Spleen (tissue), 7 donors: ENCODE results near the gene AGPAT4.

ENCODE experiments used
- POLR2A ChIP-seq, 3 donors: fragments of 450-650 bp; IDR thresholded peaks; one replicate each; pipeline ENCODE4 v1.5.1; 2017; ENCODE audit warnings: antibody characterized with exemption in 3 of 3, mild to moderate bottlenecking in 1 of 3
- POLR2AphosphoS5 ChIP-seq, 3 donors: sonication (generic); formaldehyde crosslinking; IDR thresholded peaks; one replicate each; pipeline ENCODE4 v1.5.1; 2017; ENCODE audit warnings: antibody characterized with exemption in 3 of 3
- TF ChIP-seq, protein P1 (sequence below), 11 experiments: fragments of 200-600 bp in 7 of 11; fragments of 450-650 bp in 4 of 11; sonication (generic) in 4 of 11; IDR thresholded peaks in 8 of 11; conservative IDR thresholded peaks in 3 of 11; 1 replicate in 7 of 11; 2 replicates in 4 of 11; pipeline versions ENCODE4 v1.4.0 to v1.8.0; 2016 to 2021; ENCODE audit warnings: antibody characterized with exemption in 11 of 11, inconsistent platforms in 4 of 11, mild to moderate bottlenecking in 1 of 11
- donor health status: DM: no; HTN: no; CAD: no; lungs with moderate emphysema.
- donor health status: DM: no; HTN: no; CAD: no.
- donor health status: DM: no; HTN: no; CAD: no.

DNA sequence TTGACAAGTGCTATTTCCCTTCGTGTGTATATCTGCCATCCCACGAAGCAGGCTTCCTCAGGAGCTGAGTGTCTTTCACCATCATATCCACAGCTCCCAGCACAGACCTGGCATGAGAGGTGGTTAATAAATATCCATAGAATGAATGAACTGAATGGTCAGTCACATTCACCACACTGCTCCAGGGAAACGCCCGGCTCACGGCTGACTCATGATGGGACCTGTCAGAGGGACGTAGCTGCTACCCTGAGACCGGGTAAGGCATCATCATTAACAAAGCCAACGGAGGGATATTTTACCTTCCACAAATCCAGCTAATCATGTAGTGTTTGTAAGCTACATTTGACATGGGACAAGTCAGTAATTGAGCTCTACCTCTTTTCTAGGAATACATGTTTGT lies 12.5 kb downstream of the AGPAT4 start:
- TF ChIP-seq, protein P1, sequence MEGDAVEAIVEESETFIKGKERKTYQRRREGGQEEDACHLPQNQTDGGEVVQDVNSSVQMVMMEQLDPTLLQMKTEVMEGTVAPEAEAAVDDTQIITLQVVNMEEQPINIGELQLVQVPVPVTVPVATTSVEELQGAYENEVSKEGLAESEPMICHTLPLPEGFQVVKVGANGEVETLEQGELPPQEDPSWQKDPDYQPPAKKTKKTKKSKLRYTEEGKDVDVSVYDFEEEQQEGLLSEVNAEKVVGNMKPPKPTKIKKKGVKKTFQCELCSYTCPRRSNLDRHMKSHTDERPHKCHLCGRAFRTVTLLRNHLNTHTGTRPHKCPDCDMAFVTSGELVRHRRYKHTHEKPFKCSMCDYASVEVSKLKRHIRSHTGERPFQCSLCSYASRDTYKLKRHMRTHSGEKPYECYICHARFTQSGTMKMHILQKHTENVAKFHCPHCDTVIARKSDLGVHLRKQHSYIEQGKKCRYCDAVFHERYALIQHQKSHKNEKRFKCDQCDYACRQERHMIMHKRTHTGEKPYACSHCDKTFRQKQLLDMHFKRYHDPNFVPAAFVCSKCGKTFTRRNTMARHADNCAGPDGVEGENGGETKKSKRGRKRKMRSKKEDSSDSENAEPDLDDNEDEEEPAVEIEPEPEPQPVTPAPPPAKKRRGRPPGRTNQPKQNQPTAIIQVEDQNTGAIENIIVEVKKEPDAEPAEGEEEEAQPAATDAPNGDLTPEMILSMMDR (IDR thresholded peaks at IDR 0.05 in 8 of 11, conservative IDR thresholded peaks at IDR 0.05 in 3 of 11): no peak
- TF ChIP-seq POLR2A (IDR thresholded peaks at IDR 0.05): no peak
- no peak for TF ChIP-seq POLR2AphosphoS5 (IDR thresholded peaks at IDR 0.05)
